Measurements from ENCODE around the gene TMEM109. TPM values are rescaled to one million over a fixed set of nuclear protein-coding genes. Genes with fewer than 3 reads are reported as not detected.

Gene TMEM109
- polyA plus RNA-seq, 12 donors, result 80.2 to 123 (median 97.2) TPM; not detected in 1

- peak; percentile 76 for DNase-seq
Measured at GRCh38 chr11:60924110-60924905, 10.3 kb downstream of the TMEM109 start, which contains the start of gene TMEM132A. TSS of gene TMEM132A (plus strand) at chr11:60924460. CDS start at chr11:60924634, 174 bp downstream.

- DNase-seq, result no peak
Measured at GRCh38 chr11:60924906-60925853, 11.2 kb downstream of the TMEM109 start.

- no peak for DNase-seq
Measured at GRCh38 chr11:60925868-60926267, 11.9 kb downstream of the TMEM109 start.

GRCh38 chr11:60926500-60926899, 12.5 kb downstream of the TMEM109 start:
- DNase-seq, result no peak

DNA sequence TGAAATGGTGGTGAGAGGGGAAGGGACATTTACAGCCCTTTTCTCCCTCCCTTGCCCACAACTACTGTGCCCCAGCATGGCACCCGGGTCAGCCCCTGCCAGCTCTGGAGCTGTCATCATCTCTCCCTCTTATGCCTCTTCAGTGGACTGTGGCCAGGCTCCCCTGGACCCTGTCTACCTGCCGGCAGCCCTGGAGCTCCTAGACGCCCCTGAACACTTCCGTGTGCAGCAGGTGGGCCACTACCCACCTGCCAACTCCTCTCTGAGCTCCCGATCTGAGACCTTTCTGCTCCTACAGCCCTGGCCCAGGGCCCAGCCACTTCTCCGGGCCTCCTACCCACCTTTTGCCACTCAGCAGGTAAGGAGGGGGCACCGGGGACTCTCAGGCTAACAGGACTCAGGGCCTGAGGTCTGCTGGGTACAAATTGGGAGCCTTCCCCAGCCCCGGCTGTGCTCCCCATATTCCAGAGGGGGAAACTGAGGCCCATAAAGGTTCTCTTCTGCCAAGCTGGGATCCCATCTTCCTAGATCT, 13.2 kb downstream of the TMEM109 start:
- no peak for DNase-seq

DNA sequence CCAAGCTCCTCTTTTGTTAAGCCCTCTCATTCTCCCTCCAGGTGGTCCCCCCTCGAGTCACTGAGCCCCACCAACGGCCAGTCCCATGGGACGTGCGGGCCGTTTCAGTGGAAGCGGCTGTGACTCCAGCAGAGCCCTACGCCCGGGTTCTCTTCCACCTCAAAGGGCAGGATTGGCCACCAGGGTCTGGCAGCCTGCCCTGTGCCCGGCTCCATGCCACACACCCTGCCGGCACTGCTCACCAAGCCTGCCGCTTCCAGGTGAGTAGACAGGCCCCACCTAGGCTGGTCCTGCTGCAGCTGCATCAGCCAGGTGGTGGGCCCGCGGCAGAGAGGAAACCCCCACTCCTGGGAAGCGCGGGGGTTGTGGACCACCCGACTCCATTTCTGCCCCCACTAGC, 13.6 kb downstream of the TMEM109 start:
- DNase-seq, result no peak

DNA sequence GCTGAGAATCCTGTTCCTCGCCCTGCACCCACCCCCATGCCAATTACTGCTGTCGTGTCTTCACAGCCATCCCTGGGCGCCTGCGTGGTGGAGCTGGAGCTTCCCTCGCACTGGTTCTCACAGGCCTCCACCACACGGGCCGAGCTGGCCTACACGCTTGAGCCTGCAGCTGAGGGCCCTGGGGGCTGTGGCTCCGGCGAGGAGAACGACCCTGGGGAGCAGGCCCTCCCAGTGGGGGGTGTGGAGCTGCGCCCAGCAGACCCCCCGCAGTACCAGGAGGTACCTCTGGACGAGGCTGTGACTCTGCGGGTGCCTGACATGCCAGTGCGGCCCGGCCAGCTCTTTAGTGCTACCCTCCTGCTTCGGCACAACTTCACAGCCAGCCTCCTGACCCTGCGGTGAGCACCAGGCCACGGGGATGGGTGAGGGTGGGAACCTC, 14.6 kb downstream of the TMEM109 start:
- DNase-seq, result no peak

DNA sequence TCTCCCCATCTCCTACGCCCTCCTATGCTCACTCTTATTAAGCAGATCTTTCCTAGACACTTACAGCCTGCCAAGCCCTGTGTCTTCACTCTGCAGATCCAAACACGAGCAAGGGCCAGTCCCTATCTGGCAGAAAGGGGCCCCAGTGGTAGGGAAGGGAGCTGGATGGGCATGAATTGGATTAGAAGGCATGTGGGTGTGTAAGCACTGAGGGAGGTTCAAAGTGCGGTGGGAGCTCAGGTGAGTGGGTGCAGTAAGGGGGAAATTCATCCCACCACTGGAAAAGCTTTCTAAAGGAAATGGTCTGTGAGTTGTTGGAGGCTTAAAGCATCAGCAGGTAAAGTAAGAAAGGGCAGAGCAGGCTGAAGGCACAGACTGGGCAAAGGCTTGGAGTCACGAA, 15.8 kb downstream of the TMEM109 start:
- no peak for DNase-seq

DNA sequence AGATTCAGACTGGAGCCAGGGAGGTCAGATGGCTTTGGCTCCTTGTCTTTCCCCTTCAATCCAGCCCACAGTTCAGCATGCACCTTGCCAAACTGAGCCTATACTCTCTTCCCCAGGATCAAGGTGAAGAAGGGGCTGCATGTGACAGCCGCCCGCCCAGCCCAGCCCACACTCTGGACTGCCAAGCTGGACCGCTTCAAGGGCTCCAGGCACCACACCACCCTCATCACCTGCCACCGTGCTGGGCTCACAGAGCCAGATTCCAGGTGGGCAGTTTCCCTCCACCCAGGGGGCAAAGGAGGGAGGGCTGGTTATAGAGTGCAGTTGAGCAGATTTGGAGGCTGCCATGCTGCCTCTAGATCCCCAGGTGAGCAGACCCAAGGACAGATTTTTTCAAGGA, 16.4 kb downstream of the TMEM109 start:
- no peak for DNase-seq

DNA sequence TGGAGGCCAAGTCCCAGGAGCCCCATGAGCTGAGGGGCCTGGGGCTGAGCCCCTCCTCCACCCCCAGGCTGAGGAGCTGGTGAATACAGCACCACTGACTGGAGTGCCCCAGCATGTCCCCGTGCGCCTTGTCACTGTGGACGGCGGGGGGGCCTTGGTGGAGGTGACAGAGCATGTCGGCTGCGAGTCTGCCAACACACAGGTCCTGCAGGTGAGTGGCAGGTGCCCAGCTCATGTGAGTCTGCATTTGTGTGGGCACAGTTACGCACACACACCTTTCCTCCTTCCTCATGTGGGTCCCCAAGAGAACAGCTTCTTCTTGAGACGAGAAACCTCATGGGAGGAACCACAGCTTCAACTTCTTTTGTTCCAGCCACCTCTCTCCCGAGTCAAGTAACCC, 18.0 kb downstream of the TMEM109 start:
- no peak for DNase-seq

DNA sequence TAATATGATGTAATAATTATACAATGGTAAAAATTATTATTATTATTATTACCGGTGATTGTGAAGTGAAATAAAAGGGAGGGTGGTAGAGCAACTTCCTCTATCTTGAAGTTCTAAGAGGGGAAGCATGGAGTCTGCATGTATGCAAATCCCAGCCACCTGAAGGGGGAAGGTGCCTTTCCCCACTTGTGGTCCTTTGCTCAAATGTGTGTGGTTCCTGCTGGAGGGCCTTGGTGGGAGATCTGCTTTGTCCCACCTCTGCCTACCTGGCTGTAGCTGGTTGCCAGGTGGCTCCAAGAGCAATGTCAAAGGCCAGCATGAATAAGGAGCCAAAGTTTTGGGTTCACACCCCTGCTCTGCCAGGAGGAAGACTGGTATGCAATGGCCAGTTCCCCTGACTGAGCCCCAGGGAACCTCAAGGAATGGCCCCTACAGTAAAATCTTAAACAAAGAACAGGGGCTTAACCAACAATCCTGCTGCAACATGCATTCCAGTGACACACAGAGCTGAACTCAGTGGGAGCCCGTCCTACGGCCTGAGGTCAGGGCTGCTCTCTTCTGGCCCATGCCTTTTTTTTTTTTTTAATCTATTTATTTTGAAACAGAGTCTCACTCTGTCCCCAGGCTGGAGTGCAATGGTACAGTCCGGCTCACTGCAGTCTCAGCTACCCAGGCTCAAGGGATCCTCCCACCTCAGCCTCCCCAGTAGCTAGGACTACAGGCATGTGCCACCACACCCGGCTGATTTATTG, 18.8 kb downstream of the TMEM109 start:
- DNase-seq, result no peak

GRCh38 chr11:60933416-60934123, 19.6 kb downstream of the TMEM109 start:
- no peak for DNase-seq

DNA sequence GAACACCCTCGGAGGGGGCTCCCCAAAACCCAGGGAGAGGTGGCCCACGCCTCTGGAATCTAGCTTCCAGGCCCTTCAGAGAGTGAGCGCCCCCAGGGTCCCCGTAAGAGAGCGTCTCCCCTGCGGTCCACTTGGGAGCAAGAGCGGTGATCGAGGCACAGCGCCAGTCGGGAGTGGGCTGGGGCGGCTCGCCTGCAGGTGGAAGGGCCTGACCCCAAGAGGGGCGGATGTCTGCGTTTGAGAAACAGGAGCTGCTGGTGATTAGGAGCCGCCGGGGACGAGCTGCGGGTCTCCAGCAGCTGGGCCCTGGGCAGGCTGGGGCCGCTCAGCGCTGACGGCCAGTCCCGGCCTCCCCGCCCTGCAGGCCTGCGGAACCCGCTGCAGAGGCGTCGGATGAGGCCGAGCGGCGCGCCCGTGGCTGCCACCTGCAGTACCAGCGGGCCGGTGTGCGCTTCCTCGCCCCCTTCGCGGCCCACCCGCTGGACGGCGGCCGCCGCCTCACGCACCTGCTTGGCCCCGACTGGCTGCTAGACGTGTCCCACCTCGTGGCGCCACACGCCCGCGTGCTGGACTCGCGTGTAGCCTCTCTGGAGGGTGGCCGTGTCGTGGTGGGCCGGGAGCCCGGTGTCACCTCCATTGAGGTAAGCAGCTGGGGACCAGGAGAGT, 20.3 kb downstream of the TMEM109 start:
- DNase-seq, result no peak

- DNase-seq, result no peak
Measured at GRCh38 chr11:60934790-60935605, 21.0 kb downstream of the TMEM109 start.

DNA sequence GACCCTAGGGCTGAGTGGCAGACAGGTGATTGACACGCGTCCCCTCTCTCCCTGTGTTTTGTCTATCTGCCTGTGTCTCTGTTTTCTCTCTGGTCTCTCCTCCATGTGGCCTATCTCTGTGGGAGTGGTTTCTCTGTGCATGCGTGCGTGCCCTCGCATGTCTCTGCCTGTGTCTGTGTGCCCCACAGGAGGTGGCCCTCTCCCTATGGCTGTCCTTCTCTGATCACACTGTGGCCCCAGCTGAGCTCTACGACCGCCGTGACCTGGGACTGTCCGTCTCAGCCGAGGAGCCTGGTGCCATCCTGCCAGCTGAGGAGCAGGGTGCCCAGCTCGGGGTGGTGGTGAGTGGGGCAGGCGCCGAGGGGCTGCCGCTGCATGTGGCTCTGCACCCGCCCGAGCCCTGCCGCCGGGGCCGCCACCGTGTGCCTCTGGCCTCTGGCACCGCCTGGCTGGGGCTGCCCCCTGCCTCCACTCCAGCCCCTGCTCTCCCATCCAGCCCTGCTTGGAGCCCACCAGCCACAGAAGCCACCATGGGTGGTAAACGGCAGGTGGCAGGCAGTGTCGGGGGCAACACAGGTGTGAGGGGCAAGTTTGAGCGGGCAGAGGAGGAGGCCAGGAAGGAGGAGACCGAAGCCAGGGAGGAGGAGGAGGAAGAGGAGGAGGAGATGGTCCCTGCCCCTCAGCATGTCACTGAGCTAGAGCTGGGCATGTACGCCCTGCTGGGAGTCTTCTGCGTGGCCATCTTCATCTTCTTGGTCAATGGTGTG, 21.9 kb downstream of the TMEM109 start:
- no peak for DNase-seq

GRCh38 chr11:60936467-60937143, 22.6 kb downstream of the TMEM109 start:
- no peak for DNase-seq

GRCh38 chr11:60937144-60937527, 23.2 kb downstream of the TMEM109 start:
- no peak for DNase-seq

GRCh38 chr11:60937811-60938210, 23.9 kb downstream of the TMEM109 start:
- DNase-seq, result no peak
